Globus pallidus (tissue), 1 donor: ENCODE data around the gene MYO1D.
"Not testable (repeated sequence)": the region's sequence is repeated elsewhere in the genome, so short reads cannot be mapped to it uniquely, and the experiment has no call there.

Experiments
- DNase-seq: peaks from one replicate; pipeline ENCODE4 v3.0.0-alpha.2; 2015; ENCODE audit warnings: low spot score

MYO1D gene

DNA sequence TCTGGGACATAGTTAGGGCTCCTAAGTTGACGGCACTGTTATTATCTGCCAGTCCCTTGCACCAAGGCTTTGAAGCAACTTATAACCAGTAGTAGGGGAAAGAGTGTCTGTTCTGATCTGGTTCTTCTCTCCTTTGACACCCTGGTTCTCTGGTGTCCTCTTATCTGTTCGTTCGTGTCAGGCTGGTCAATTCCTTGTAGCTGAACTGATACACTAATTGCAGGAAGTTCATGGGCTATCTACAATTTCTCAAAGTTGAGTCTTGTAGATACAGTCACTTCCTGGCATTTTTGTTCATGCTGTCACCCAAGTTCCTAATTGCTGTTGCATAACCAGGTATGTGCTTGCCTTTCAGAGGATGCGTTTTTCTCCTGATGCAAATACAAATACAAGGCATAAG lies 17.3 kb upstream of the MYO1D start:
- DNase-seq: no peak

DNA sequence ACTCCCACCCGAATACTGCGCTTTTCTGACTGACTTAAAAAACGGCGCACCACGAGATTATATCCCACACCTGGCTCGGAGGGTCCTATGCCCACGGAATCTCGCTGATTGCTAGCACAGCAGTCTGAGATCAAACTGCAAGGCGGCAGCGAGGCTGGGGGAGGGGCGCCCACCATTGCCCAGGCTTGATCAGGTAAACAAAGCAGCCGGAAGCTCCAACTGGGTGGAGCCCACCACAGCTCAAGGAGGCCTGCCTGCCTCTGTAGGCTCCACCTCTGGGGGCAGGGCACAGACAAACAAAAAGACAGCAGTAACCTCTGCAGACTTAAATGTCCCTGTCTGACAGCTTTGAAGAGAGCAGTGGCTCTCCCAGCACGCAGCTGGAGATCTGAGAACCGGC lies 10.5 kb upstream of the MYO1D start:
- not testable (repeated sequence) for DNase-seq

DNA sequence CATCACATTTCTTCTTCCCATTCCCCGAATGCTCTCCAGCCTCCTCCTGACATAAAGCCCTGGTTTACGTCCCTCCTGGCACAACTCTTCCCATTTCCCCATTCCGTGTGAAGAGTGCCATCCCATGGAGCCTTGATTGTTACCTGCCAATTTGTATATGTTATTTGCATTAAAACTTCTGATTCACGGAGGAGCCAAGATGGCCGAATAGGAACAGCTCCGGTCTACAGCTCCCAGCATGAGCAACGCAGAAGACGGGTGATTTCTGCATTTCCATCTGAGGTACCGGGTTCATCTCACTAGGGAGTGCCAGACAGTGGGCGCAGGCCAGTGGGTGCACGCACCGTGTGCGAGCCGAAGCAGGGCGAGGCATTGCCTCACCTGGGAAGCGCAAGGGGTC lies 10.0 kb upstream of the MYO1D start:
- not testable (repeated sequence) for DNase-seq

DNA sequence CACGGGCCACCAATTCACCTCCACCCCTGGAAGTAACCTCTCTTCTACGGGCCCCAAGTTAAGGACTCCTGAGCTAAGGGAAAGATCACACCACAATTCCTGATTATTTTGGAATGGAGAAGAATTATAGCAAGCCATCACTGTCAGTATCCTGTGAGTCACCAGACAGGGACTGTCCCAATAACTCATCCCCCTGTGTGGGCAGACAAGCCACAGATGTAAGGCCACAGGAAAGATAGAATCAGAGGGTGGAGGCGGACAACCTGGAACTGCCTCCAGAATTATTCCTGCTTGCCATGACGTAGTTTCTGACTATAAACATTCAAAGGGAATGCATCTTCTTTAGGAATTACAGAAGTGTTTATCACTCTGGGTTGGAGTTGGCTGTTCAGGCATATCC lies 5.8 kb upstream of the MYO1D start:
- no peak for DNase-seq

DNA sequence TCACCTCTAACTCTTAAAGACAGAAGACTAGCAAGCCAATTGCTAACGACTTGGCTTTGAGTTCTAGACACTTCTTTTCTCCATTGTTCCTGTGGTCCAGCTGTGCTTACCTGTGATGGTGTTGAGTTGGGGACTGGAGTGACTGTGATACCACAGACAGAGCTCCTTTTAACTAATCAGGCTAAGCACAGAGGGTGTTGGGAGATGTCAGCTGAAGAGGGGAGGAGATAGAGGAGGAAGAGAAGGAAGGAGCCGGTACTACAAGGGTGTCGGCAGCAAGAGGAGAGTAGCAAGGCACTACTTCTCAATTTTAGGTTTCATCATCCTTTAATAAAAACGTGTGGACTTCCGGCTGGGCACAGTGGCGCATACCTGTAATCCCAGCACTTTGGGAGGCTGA lies 5.1 kb upstream of the MYO1D start:
- DNase-seq: no peak

DNA sequence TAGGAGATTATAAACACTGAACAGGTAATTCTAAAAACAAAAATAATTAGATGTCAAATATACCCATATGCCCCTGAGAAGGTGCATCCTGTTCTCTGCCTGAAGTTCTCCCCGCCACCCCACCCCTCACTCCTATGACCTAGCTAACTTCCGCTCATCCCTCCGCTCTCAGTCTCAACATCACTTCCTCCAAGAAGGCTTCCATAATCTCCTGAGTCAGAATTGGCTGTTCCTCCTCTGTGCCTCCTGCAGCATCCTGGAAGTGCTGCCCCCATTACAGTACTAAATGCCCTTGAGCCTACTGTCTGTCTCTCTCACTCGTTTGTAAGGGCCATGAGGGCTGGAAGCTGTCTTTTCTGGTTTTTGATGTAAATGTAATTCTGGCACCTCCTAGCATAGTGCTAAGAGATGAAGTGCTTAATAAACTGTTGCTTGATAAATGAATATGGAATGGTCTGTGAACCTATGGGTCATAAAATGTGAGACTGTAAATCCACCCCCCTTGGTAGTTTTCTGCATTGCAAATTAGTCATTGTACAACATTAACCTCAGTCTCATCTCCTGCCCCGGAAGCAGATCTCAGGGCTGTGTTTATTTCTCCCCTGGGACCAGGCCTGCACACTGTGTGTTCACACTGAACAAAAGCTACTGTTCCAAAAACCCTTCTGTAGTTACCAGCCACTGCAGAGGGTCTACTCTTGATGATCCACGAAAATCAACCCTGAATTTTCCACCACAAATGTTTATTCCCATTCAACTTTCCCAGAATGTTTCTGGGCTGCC lies 3.9 kb upstream of the MYO1D start:
- no peak for DNase-seq

DNA sequence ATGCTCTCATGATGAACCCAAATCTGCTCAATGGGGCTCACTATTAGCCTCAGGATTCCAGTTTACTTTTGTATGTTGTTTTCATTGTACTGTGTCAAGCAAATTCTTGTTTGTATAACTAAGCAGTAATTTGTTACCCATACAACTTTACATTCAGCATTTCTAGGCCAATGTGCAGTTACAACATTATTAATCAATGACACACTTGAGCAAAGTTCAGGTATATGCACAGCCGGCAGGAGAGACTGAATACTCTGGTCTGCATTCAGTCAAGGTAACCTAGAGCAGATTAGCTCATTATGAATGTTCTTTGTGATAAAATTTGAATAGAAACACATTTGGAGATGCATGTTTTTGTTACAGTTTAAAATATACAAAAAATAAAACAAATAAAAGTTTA lies 2.2 kb upstream of the MYO1D start:
- DNase-seq: no peak

DNA sequence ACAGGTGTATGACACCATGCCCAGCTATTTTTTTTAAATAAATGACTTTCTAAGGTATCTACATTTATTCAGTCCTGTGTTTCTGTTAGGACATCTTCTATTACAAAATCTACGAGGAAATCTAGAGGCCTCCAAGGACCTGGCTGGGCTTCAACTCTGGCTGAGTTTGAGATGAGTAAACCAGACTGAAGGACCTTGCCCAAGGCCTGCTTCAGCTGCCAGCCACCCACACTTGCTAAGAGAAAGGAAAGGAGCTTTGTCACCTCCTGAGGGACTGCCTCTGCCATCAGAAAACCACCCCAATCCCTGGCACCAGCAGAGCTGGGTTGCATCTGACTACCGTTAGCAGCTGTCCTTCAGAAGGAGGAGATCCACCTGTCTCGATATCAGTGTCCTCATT lies 1.3 kb upstream of the MYO1D start:
- no peak for DNase-seq

DNA sequence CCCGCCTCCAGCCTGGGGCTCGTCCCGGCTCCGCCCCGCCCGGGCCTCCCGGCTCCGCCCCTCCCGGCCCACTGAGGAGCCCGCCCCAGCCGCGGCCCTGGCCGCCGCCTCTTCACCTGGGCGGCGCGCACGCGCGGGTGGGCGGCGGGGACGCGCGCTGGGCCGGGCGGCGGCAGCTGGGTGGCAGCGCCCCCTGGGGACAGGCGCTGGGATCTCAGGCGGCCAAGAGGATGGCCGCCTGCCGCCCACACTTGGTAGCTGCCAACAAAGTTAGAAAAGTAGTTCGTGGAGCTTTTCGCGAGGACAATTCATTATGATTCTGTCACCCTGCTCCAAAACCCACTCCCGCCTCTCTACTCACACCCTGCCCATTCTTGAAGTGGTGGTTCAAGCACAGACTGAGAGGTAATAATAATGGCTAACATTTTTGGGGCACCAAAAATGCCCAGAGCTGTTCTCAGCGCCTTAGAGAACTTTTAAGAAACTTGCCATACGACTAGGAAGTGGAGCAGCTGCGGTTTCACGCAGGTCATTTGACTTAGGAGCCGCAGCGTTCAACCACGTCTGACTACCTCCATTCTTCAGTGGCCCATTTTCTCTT lies 340 bp upstream of the MYO1D start:
- DNase-seq: peak; percentile 89

DNA sequence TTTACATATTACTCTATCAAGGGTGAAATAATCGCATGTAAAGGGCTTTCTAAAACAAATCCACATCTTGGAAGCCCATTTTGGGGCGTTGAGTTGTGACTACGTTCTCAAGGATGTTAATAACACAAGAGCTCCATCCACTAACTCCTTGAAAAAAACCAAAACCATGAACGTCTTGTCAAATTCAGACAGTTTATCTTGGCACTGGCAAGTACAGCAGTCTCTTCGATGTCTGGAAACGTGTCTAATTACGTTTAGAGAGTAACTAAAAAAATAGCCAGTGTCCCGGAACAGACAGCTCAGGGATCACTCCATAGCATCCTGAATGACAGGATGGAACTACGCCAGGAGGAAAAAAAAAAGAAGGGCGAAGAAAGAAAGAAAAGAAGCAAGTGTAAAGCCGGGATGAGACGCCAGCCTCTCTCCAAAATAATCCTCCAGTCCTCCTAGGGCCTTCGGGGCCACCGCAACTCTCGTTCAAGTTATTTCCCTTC lies 954 bp downstream of the MYO1D start:
- DNase-seq: peak; percentile 29

DNA sequence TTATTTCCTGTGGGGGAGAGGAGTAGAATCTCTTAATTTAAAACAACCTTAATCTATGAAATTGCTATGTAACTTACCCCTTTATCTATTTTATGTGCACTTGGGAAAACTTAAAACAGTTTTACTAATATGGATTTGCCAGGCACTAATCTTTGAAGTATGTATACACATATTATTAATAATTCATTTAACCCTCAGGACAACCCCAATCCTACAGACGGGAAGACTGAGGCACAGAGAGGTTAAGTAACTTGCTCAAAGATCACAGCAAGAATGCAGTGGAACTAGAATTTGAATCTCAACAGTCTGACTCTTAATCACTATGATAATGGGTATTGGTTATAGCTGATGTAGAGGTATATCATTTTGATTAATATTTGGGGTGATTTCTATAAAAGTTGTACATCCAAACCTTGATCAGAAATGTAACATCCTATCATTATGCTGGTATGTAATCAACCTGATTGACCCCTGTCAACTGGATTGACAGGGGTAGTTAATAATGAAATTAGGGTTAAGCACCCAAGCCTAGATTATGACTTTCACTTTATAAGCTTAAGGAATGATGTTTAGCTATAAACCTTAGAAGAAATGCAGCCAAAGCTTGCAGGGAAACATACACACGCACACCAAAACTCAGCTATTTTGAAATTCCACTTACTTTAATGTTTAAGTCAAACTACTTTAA lies 1.6 kb downstream of the MYO1D start:
- no peak for DNase-seq

DNA sequence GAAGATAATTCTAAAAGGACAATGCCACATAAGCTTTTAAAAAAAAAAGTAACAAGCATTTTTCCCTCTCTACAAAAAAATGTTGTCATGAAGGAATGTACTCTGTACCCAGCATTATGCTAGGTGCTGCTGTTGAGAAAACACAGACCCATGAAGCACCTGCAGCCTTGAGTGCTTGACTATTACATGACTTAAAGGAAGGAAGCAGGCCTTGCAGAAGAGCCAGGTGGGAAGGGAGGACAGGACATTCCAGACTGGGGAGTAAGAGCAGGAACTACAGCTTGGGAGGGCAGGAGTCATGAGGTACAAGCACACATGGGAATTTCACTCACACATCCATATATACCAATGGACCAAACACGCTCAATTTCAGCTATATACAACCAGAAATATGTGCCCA lies 3.8 kb downstream of the MYO1D start:
- DNase-seq: no peak

DNA sequence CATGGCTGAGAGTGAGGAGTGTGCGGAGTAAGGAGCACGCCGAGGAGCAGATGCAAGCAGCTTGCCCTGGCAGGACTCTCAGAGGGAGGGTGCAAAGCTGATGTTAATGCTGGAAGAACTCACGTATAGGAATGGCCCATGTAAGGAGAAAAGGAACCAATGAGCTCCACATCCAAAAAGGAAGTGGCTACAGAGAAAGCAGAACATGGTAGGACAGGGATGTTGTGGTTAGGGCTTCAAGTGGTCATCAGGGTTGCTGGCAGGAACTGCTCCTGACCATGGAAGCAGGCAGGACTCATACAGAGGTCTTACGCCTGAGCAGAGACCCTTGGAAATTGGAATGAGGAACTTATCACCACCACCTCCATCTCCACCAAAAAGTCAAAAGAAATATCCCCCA lies 5.2 kb downstream of the MYO1D start:
- DNase-seq: peak; percentile 56

DNA sequence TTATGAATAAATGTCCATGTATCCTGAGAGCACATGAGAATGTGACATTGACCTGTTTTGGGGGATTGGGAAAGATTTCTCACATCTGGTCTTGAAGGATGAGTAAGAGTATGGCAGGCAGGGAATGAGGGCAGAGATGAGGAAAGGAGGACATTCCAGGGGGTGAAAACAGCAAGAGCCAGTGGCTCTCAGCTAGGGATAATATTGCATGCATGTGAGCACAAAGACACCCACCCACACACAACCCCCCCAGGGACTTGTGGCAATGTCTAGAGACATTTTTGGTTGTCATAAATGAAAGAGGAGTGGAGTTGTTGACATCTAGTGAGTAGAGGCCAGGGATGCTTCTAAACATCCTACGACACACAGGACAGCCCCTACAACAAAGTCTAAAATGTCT lies 6.0 kb downstream of the MYO1D start:
- DNase-seq: no peak

DNA sequence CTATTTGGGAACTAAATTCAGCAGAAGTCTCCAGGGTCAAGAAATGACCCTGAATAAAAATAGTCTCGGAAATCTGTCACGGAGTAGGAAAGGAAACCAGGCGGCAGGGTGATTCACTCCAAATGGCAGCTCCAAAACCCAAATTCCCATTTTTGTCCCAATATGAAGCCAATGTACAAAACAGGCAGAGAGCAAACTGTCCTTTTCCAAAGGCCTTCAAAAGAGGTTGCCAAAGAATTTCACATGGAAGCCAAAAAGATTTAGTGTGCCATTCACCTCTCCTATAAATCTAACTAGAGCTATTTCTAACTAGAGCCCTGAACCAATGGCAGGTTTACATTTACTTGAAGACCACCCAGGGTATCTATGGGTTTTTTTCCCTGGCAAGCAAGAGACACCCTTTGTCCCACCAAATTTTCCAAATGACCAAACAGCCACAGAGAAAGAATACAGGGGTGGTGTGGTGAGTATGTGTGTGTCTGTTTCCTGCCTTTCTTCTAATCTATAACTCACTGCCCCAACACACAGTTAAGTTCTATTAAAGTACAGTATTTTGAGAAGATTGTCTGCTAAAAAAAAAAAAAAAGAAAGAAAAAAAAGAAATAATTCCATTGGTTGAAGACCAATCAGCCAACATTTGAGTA lies 6.8 kb downstream of the MYO1D start:
- DNase-seq: no peak

DNA sequence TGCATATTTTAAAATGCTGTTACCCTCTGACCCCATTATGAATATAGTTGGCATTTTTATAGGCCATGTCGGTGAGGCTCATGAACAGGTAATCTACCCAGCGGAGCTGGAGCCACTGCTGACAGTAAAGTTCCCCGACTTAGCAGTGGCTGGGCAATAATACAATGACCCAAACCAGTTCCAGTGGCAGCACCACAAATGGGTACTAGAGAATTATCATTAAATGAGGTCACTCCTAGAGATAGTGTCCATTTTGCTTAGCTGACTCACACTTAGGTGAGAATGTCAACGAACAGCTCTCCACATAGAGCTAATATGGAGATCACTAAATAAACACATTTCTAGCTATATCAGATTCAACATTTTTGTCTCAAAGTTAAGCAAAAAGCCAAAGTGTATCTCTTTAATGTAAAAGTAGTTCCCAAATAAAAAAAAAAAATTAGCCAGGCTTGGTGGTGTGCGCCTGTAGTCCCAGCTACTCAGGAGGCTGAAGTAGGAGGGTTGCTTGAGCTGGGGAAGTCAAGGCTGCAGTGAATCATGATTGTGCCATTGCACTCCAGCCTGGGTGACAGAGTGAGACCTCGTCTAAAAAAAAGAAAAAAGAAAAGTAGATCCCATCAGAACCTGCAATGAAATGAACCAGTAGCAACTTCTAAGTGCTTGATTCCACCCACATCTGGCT lies 7.4 kb downstream of the MYO1D start:
- DNase-seq: no peak

DNA sequence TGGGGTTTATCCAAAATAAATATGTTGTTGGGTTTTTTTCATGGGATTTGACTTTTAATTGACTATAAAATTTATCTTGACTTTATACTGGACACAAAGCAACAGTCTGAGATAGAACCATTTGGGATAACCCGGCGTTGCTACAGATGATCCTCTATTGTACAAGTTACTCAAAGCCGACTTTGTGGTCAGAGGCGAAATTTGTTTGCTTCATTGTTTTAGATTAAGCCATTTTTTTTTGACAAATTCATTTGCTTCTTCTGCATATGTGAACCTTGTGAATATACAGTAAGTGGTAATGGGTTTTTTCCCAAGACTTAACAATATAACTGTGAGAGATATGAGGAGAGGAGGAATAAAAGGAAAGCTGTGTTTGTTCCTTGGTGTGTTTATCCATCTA lies 11.8 kb downstream of the MYO1D start:
- peak; percentile 79 for DNase-seq

DNA sequence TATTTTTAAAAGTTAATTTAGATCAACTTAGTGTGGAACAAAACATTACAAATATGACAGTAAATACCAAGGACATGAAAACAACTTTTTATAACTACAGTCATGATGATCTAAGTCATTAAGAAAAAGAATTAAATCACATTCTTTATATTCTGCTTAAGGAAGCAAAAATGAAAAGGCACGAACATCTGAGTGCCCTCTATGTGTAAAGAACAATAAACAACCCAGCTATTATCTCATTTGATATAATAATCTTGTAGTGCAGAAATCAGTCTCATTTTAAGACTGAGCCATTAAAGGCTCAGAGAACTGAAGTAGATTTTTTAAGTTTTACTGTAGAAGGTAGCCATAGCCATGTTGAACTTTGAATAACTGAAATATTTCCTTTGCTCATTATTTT lies 13.4 kb downstream of the MYO1D start:
- no peak for DNase-seq

DNA sequence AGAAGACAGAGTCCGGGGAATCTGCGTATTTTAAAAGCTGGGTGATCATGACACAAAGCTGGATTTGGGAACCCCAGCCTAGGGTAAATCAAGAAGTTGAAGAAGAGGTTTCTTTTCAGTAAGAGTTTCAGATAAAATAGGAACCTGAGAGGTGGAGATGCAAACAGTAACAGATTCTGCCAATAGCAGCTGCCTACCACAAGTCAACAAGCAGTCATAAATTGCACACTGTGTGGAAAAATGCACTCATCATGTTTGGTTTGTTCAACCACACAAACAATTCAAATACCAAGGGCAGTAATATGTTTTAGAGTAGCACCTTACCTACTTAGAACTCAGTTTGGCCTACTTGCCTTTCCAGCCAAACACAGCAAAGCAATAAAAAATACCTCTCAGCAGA lies 14.0 kb downstream of the MYO1D start:
- DNase-seq: no peak

DNA sequence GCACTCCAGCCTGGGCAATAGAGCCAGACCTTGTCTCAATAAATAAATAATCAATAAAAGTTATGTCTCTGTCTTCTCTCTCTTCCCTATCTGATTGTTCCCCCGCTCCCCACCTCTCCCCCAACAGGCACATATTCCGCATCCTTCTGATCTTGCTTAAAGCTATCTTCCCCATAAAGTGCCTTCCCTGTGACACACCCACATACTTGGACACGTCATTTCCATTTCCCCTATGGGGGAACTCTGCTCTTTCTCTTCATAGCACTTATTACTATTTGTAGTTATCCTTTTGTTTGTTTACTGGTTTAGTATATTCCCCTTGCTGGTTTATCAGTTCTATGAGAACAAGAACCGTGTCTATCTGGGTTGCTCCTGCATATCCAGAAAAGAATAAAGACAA lies 14.9 kb downstream of the MYO1D start:
- no peak for DNase-seq

DNA sequence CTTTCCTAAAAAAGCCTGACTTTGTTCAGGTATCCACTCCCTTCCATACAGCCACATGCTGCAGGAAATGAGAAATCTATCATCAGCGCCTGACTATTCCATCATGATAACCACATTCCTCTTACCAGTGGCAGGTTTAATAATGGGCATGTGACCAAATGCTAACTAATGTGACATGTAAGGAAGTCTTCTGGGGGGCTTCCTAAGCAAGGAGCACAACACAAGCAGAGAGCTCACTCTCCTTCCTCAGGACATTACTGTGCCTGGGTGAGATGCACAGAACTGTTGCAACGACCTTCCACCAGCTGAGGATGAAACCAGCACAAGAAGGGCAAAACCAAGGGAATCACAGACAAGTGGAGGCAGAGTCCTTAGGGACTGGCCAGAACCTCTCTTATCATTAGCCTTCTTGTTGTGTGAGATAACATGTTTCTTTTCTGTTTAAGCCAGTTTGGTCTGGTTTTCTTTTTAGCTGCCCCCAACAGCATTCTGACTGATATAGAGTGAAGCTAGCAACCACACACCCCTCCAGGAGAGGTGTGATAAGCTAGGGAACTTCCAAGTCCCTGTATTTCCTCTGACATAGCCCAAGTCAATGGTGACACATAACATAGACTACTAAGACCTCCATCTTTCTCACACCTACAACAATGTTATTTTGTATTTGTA lies 16.9 kb downstream of the MYO1D start:
- no peak for DNase-seq

DNA sequence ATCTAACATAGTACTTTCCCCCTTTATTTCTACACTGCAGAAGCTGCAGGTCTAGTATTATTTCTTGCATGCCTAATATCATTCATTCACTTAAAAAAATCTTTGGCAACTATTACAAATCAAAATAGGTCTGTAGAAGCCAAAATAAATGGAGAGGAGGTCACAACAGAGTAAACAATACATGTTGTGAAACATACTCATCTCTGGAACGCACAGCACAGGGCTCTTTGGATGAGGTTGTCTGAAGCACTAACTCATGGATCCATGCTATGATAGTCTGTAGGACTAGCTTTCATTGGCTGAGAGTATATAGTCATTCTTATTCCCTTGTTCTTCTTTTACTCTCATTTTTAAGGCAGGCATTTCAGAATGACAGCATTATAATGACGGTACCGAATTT lies 21.3 kb downstream of the MYO1D start:
- no peak for DNase-seq
